Smooth muscle cell (in vitro differentiated cells): Measurements from ENCODE around the gene RASSF7. TPM values are rescaled to one million over a fixed set of nuclear protein-coding genes. Genes with fewer than 3 reads are reported as not detected.

Experiments used
- DNase-seq: peaks from one replicate; lab custom pipeline; 2025; ENCODE audit not compliant: unreplicated experiment; lab: John Stamatoyannopoulos, UW
- H2AFZ ChIP-seq: fragments of 200-600 bp; sonication (generic); 2 replicates; pipeline ENCODE4 v1.6.0; 2016; ENCODE audit warnings: antibody characterized with exemption, low read depth, mild to moderate bottlenecking
- H3F3A ChIP-seq: fragments of 200-600 bp; sonication (generic); 2 replicates; pipeline ENCODE4 v1.6.0; 2017; ENCODE audit warnings: antibody characterized with exemption, low read depth
- H3K27ac ChIP-seq: fragments of 200-600 bp; sonication (generic); 2 replicates; pipeline ENCODE4 v1.5.1; 2016; ENCODE audit warnings: low read depth, mild to moderate bottlenecking
- H3K27me3 ChIP-seq: fragments of 200-600 bp; sonication (generic); 2 replicates; pipeline ENCODE4 v1.6.1; 2016; ENCODE audit warnings: low read depth, mild to moderate bottlenecking
- H3K36me3 ChIP-seq: fragments of 200-600 bp; sonication (generic); 2 replicates; pipeline ENCODE4 v1.5.1; 2016; ENCODE audit warnings: low read depth
- H3K4me1 ChIP-seq: fragments of 200-600 bp; sonication (generic); 2 replicates; pipeline ENCODE4 v1.5.1; 2016; ENCODE audit warnings: low read depth
- H3K4me2 ChIP-seq: fragments of 200-600 bp; sonication (generic); 2 replicates; pipeline ENCODE4 v1.6.0; 2016; ENCODE audit warnings: mild to moderate bottlenecking
- H3K4me3 ChIP-seq: fragments of 200-600 bp; sonication (generic); 2 replicates; pipeline ENCODE4 v1.5.1; 2016; ENCODE audit warnings: mild to moderate bottlenecking
- H3K79me2 ChIP-seq: fragments of 200-600 bp; sonication (generic); 2 replicates; pipeline ENCODE4 v1.6.0; 2016; ENCODE audit warnings: low read depth, mild to moderate bottlenecking
- H3K9ac ChIP-seq: fragments of 200-600 bp; sonication (generic); 2 replicates; pipeline ENCODE4 v1.6.0; 2016; ENCODE audit warnings: low read depth
- H3K9me3 ChIP-seq: fragments of 200-600 bp; sonication (generic); replicated peaks from 2 replicates; pipeline ENCODE4 v1.5.1; 2016; ENCODE audit warnings: low read depth
- H4K20me1 ChIP-seq: fragments of 200-600 bp; sonication (generic); 2 replicates; pipeline ENCODE4 v1.6.0; 2016; ENCODE audit warnings: low read depth
- WGBS: methylation state at CpG from one replicate; pipeline ENCODE4 v1.1.7; 2016; ENCODE audit warnings: low lambda C conversion rate; 5-methylcytosine and 5-hydroxymethylcytosine counted together
- polyA plus RNA-seq: library from polyadenylated mRNA; unstranded; fragments of >200 nt; fragmentation: Nextera tagmentation; extraction: Ambion mirVana; gene quantifications from 2 replicates; pipeline ENCODE4 v1.2.1, GENCODE V29; 2016
- total RNA-seq: library from RNA; depleted of rRNA; stranded (reverse); fragments of >200 nt; gene quantifications from 2 replicates; pipeline ENCODE4 v1.2.3, GENCODE V29; 2014
- TF ChIP-seq, protein P1 (sequence below): fragments of 200-600 bp; sonication (generic); IDR thresholded peaks from 2 replicates; pipeline ENCODE4 v1.5.1; 2017; ENCODE audit warnings: borderline replicate concordance, mild to moderate bottlenecking, antibody characterized with exemption; ENCODE audit not compliant: insufficient read depth, poor library complexity, severe bottlenecking

Gene RASSF7
- total and polyA plus RNA-seq, 2 experiments from 2014 or later: 18.6 to 20.4 TPM

GRCh38 chr11:528166-528814, 32.5 kb upstream of the RASSF7 start:
- H2AFZ ChIP-seq: no peak overlapping the region

DNA sequence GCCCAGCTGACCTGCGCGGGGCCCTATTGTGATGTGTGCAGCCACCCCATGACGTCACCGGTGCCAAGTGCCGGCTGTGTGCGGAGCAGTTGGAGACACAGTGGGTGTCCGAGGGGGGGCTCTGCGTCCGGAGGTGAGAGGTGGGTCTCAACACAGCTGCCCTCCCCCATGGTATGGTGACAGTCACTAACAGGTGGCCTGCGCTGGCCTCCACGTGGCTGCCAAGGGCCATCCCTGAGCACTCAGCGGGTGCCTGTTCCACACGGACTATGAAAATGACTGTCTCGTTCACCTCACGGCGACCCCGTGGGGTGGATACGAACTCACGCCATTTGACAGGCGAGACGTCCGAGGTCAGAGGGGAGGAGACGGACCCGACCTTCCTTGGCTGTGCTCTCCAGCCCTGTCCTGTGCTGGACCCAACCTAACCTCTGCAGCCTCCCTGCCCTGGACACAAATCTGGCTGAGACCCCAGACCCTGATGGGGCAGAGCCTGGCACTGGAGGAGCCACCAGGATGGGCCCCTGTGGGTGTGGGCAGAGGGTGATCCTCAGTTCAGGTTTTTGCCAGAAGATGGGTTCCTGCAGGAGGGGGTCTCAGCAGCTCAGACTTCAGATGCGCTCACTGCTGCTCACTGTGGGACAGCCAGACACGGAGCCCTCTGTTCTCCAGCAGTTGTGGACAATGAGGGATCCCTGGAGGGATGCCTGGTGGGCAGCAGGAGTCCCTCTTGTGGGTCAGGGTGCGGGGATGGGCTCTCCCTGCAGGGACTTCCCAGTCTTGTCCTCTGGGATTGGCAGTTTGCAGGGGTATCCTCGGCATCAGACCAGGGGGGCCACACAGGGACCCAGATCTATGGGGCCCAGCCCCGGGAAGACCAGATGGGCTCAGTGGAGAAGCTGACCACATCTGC, 31.7 kb upstream of the RASSF7 start:
- Histone ChIP-seq H3K4me2 (no peak overlapping the region), H4K20me1 (peaks cover 30% of the 10 kb centered on the region), H3K36me3 (no peaks in the 10 kb centered on the region), H3K4me3 (no peak overlapping the region), H3K4me1 (no peaks in the 10 kb centered on the region), H3K9ac (no peak overlapping the region), H2AFZ (no peak overlapping the region), H3F3A (no peaks in the 10 kb centered on the region), H3K9me3 (no peaks in the 10 kb centered on the region), H3K27me3 (no peaks in the 10 kb centered on the region), H3K79me2 (peaks cover 8% of the 10 kb centered on the region), H3K27ac (no peak overlapping the region)
- no peak for DNase-seq
- TF ChIP-seq, protein P1, sequence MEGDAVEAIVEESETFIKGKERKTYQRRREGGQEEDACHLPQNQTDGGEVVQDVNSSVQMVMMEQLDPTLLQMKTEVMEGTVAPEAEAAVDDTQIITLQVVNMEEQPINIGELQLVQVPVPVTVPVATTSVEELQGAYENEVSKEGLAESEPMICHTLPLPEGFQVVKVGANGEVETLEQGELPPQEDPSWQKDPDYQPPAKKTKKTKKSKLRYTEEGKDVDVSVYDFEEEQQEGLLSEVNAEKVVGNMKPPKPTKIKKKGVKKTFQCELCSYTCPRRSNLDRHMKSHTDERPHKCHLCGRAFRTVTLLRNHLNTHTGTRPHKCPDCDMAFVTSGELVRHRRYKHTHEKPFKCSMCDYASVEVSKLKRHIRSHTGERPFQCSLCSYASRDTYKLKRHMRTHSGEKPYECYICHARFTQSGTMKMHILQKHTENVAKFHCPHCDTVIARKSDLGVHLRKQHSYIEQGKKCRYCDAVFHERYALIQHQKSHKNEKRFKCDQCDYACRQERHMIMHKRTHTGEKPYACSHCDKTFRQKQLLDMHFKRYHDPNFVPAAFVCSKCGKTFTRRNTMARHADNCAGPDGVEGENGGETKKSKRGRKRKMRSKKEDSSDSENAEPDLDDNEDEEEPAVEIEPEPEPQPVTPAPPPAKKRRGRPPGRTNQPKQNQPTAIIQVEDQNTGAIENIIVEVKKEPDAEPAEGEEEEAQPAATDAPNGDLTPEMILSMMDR: no peak
- 90% methylated on average over 25 of the region's 29 CpGs for WGBS

More at GRCh38 chr11:528166-528814, 32.5 kb upstream of the RASSF7 start:
- no peak for DNase-seq
- H3K4me2 ChIP-seq: no peak overlapping the region
- H3K27me3 ChIP-seq: no peaks in the 10 kb centered on the region
- H3K9me3 ChIP-seq: no peaks in the 10 kb centered on the region
- TF ChIP-seq, protein P1: no peak
- H3F3A ChIP-seq: no peaks in the 10 kb centered on the region
- no peaks in the 10 kb centered on the region for H3K4me1 ChIP-seq
- H3K36me3 ChIP-seq: no peaks in the 10 kb centered on the region
- no peak overlapping the region for H3K4me3 ChIP-seq
- H4K20me1 ChIP-seq: peaks cover 22% of the 10 kb centered on the region
- no peak overlapping the region for H3K27ac ChIP-seq
- WGBS: 86% methylated on average over 30 of the region's 30 CpGs
- H3K9ac ChIP-seq: no peak overlapping the region
- H3K79me2 ChIP-seq: no peaks in the 10 kb centered on the region

DNA sequence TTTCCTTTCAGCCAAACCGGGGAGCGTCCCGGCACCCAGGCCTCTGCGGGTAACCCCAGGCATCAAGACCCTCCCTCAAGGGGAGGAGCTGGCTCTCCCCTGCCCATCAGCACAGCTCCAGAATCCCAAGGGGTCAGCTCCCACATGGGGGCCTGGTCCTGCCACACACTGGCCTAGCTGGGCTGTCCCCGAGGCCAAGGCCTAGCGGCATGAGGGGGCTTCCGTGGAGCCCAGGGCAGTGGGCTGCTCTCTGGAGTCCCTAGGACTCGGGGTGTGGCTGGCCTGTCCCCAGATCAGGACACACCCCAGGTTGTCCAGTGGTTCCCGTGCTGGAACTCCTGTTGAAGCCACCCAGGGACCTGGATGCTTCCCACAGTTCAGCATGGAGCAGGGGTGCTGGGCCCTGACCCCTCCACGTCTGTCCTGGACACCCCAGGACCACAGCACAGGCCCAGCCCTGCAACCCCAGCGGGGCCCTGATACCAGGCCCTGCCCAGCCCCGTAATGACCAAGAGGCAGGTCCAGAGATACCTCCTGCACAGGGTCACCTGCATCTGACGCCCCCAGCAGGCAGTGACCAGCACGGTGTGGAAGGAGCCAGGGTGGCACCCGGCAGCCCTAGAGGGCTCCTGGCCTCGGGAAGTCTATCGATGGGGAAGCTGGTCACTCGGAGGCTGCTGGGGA, 30.9 kb upstream of the RASSF7 start:
- no peak overlapping the region for H3K4me3 ChIP-seq
- H3K36me3 ChIP-seq: no peaks in the 10 kb centered on the region
- H3K9ac ChIP-seq: no peak overlapping the region
- H3F3A ChIP-seq: no peaks in the 10 kb centered on the region
- H3K79me2 ChIP-seq: peaks cover 16% of the 10 kb centered on the region
- H4K20me1 ChIP-seq: peaks cover 35% of the 10 kb centered on the region
- H3K4me1 ChIP-seq: no peaks in the 10 kb centered on the region
- no peaks in the 10 kb centered on the region for H3K9me3 ChIP-seq
- DNase-seq: no peak
- TF ChIP-seq, protein P1: no peak
- H3K27me3 ChIP-seq: no peaks in the 10 kb centered on the region
- 93% methylated on average over 18 of the region's 18 CpGs for WGBS
- H3K4me2 ChIP-seq: no peak overlapping the region
- H2AFZ ChIP-seq: no peak overlapping the region
- no peak overlapping the region for H3K27ac ChIP-seq
